Activated T-cell treated with anti-CD3 and anti-CD28 coated beads, Interleukin-2, amount 50 U/mL, for 24 hours (primary cell): ENCODE measurements around the gene RGS6.
A peak's percentile ranks its signal among the peaks of the same experiment; 100 is the strongest.
"Not testable (repeated sequence)": the region's sequence is repeated elsewhere in the genome, so short reads cannot be mapped to it uniquely, and the experiment has no call there.

Source experiments
- DNase-seq: peaks from one replicate; pipeline ENCODE4 v3.0.0-alpha.2; 2020
- H3K27ac Mint-ChIP-seq: 2 replicates; pipeline ENCODE4 v1.8.0; 2020; ENCODE audit warnings: mild to moderate bottlenecking, mixed read lengths
- H3K27me3 Mint-ChIP-seq: 2 replicates; pipeline ENCODE4 v1.8.0; 2020; ENCODE audit warnings: mixed read lengths
- H3K36me3 Mint-ChIP-seq: 2 replicates; pipeline ENCODE4 v1.8.0; 2020; ENCODE audit warnings: low read depth, mixed read lengths
- H3K4me1 Mint-ChIP-seq: 2 replicates; pipeline ENCODE4 v1.8.0; 2020; ENCODE audit warnings: low read depth, mixed read lengths
- H3K4me3 Mint-ChIP-seq: 2 replicates; pipeline ENCODE4 v1.8.0; 2020; ENCODE audit warnings: mild to moderate bottlenecking, moderate library complexity, mixed read lengths
- H3K9me3 Mint-ChIP-seq: 2 replicates; pipeline ENCODE4 v1.8.0; 2020; ENCODE audit warnings: mixed read lengths

The RGS6 gene

GRCh38 chr14:71933001-71933587 is 865 bp downstream of the RGS6 start:
- Mint-ChIP-seq H3K27me3 (peaks cover 79% of the 10 kb centered on the region), H3K9me3 (no peaks in the 10 kb centered on the region), H3K4me1 (peaks cover 19% of the 10 kb centered on the region), H3K4me3 (peak overlapping the region; percentile 55), H3K27ac (no peak overlapping the region), H3K36me3 (no peaks in the 10 kb centered on the region)
- DNase-seq = peak; percentile 33

- not testable (repeated sequence) for H3K36me3 Mint-ChIP-seq, H3K4me1 Mint-ChIP-seq, DNase-seq, H3K9me3 Mint-ChIP-seq, H3K27ac Mint-ChIP-seq, H3K4me3 Mint-ChIP-seq
- peaks cover 62% of the 10 kb centered on the region for H3K27me3 Mint-ChIP-seq
These were observed 6.0 kb downstream of the RGS6 start for GRCh38 chr14:71938273-71938672.

DNA sequence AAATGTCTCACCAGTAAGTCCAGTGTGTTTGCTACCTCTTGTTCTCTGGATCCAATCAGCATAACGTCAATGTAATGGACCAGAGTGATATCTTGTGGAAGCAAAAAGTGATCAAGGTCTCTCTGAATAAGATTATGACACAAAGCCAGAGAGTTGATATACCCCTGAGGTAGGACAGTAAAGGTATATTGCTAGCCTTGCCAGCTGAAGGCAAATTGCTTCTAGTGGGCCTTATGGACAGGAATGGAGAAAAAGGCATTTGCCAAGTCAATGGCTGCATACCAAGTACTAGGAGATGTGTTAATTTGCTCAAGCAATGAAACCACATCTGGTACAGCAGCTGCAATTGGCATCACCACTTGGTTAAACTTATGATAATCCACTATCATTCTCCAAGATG is 7.1 kb downstream of the RGS6 start:
- H3K27ac Mint-ChIP-seq, H3K4me1 Mint-ChIP-seq, H3K9me3 Mint-ChIP-seq, DNase-seq, H3K4me3 Mint-ChIP-seq, H3K36me3 Mint-ChIP-seq: not testable (repeated sequence)
- H3K27me3 Mint-ChIP-seq = peaks cover 58% of the 10 kb centered on the region

DNA sequence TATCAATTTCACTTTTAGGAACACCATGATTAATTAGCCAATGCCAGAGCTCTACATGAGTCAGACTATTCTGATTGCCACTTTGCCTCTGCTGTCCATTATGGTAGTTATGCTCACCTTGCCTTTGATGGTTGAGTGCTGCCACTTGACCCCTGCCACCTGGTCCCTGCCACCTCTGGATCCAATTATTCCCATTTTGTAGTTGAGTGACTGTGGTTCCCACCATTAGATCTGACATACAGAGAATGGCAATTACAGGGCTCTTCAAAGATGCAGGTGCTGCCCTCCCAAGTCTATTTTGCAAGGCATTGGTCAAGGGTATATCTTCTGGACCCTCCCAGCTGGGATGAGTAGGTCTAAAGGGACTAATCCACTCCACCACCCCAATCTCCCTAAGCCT is 8.3 kb downstream of the RGS6 start:
- not testable (repeated sequence) for H3K4me3 Mint-ChIP-seq, H3K4me1 Mint-ChIP-seq, H3K36me3 Mint-ChIP-seq, H3K27ac Mint-ChIP-seq, DNase-seq, H3K9me3 Mint-ChIP-seq
- H3K27me3 Mint-ChIP-seq = peaks cover 50% of the 10 kb centered on the region

- not testable (repeated sequence) for H3K9me3 Mint-ChIP-seq, H3K27ac Mint-ChIP-seq, DNase-seq, H3K36me3 Mint-ChIP-seq, H3K4me1 Mint-ChIP-seq, H3K4me3 Mint-ChIP-seq
- peaks cover 49% of the 10 kb centered on the region for H3K27me3 Mint-ChIP-seq
These were observed 9.4 kb downstream of the RGS6 start for GRCh38 chr14:71941616-71942015.

GRCh38 chr14:71942904-71943694 is 10.9 kb downstream of the RGS6 start:
- Mint-ChIP-seq H3K27me3 (peaks cover 48% of the 10 kb centered on the region), H3K9me3 (no peaks in the 10 kb centered on the region), H3K4me3 (no peak overlapping the region), H3K4me1 (no peaks in the 10 kb centered on the region), H3K36me3 (no peaks in the 10 kb centered on the region), H3K27ac (no peak overlapping the region)
- no peak for DNase-seq

- no peak overlapping the region for H3K4me3 Mint-ChIP-seq
- no peak for DNase-seq
- no peaks in the 10 kb centered on the region for H3K9me3 Mint-ChIP-seq
- H3K27ac Mint-ChIP-seq = no peak overlapping the region
- no peaks in the 10 kb centered on the region for H3K36me3 Mint-ChIP-seq
- H3K27me3 Mint-ChIP-seq = peaks cover 46% of the 10 kb centered on the region
- no peaks in the 10 kb centered on the region for H3K4me1 Mint-ChIP-seq
These were observed 11.4 kb downstream of the RGS6 start for GRCh38 chr14:71943695-71944018.

GRCh38 chr14:71947947-71948500 is 15.8 kb downstream of the RGS6 start:
- Mint-ChIP-seq H3K27me3 (peaks cover 44% of the 10 kb centered on the region), H3K4me3 (no peak overlapping the region), H3K4me1 (no peaks in the 10 kb centered on the region), H3K36me3 (no peaks in the 10 kb centered on the region), H3K27ac (no peak overlapping the region), H3K9me3 (peaks cover 3% of the 10 kb centered on the region)
- DNase-seq = no peak

DNA sequence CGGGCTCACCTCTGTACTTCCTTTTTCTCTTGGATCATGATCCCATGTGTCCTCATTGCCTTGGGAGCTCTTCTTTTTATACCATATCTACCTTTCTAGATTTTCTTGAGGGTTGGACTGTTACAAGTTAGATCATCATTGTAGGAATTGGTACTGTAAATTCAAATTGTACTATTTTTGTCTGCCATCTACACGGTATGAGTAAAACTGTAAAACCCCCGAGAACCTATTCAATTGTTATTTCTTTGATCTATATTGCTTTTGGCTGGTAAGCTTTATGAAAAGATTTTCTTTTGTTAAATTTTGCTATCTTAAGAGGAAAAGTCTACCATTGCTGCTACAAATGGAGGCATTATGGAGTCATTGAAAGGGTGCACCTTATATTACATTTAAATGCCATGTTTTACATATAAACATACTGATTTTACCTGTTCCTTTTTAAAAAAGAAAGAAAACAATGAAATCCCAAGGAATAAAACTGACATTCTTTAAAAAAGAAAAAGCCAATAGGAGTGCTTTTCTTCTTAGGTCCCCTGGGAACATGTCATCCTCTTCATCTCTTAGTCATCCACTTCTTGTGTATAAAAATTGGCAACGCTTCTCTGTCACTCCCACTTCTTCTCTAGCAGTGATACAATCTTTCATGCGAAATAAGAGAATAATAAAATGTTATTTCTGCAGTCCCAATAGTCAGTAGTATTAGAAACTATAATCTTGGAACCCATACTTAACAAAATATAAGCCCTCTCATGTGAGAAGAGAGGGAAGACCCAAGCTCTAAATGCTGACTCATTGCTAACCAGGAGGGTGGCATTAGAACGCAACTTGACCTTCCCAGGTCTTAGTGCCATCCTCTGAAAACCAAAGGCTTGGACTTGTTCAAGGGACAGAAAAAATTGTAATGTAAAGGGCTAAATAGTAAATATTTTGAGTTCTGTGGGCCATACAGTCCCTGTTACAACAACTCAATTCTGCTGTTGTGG is 20.4 kb downstream of the RGS6 start:
- H3K4me3 Mint-ChIP-seq = no peak overlapping the region
- DNase-seq = no peak
- peaks cover 3% of the 10 kb centered on the region for H3K9me3 Mint-ChIP-seq
- no peak overlapping the region for H3K27ac Mint-ChIP-seq
- peaks cover 42% of the 10 kb centered on the region for H3K27me3 Mint-ChIP-seq
- no peaks in the 10 kb centered on the region for H3K4me1 Mint-ChIP-seq
- no peaks in the 10 kb centered on the region for H3K36me3 Mint-ChIP-seq

DNA sequence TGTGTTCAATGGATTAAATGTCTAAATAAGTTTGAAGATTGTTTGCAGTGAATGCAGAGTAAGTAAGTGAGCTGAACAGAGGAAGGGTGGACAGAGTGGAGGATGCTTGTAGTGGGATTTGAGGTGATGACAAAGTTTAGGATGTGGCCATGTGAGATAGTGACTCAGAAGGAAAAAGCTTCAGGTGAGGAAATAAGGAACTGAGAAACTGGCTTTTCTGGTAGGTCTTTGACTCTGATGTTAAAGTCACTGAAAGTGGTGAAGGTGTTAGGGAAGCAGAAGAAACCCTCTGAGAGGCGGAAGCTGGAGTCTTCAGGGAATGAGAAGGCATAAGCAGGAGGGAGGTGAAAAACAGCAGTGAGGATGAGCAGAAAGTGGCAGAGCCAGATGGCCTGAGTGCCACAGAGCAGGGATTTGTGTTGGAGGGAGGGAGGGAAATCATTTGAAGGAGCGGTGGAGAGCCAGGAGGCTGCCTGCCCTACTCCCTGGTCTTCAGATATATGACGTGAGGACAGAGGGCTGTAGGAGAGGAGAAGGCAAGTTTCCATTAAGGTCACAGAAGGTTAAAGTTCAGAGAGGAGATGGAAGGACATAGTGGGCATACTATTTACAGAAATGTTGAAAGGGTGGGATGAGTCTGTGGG is 24.8 kb downstream of the RGS6 start:
- Mint-ChIP-seq H3K4me3 (no peak overlapping the region), H3K27me3 (peaks cover 40% of the 10 kb centered on the region), H3K4me1 (no peaks in the 10 kb centered on the region), H3K9me3 (no peaks in the 10 kb centered on the region), H3K27ac (no peak overlapping the region), H3K36me3 (no peaks in the 10 kb centered on the region)
- no peak for DNase-seq

DNA sequence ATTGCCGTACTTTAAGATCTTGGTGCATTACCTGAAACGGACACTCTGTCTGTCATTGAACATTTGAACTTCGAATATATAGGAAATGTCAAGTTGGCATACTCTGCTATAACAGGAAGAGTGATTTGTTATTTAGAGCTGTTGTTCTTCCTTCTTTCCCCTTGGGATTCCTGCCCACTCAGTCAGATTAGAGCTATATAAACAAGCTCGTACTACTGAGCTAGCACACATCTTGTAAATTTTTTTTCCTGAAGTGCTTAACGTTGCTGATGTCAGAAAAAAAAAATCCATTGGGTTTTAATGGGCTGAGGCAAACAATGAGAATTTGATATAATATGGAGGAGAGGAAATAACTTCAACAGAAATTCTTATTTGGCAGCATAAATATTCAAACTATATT is 26.8 kb downstream of the RGS6 start:
- Mint-ChIP-seq H3K4me3 (no peak overlapping the region), H3K27me3 (peaks cover 45% of the 10 kb centered on the region), H3K27ac (no peak overlapping the region), H3K4me1 (no peaks in the 10 kb centered on the region), H3K36me3 (no peaks in the 10 kb centered on the region), H3K9me3 (no peaks in the 10 kb centered on the region)
- no peak for DNase-seq

- Mint-ChIP-seq H3K27ac (no peak overlapping the region), H3K4me3 (no peak overlapping the region), H3K9me3 (no peaks in the 10 kb centered on the region), H3K4me1 (no peaks in the 10 kb centered on the region), H3K36me3 (no peaks in the 10 kb centered on the region), H3K27me3 (peaks cover 52% of the 10 kb centered on the region)
- DNase-seq = no peak
These were observed 28.5 kb downstream of the RGS6 start for GRCh38 chr14:71960494-71961353.

DNA sequence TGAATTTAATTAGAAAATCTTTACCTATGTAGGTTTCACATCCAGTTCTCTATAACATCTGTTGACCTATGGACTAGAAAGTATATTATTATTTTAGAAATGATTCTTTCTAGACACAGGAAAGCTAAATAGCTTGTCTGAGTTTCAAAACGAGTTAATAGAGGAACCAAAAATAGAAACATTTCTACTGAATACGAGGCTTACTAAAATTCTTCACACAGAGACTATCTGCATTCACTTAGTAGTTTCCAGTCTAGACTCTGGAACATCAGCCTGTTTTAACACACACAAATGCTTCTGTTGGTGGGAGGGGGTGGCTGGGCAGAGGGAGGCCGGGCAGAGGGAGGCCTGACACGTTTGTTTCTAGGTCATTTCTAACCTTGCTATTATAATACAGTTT is 29.7 kb downstream of the RGS6 start:
- Mint-ChIP-seq H3K27ac (no peak overlapping the region), H3K9me3 (no peaks in the 10 kb centered on the region)
- DNase-seq = no peak

More for the DNA sequence above, 29.7 kb downstream of the RGS6 start:
- peaks cover 5% of the 10 kb centered on the region for H3K4me1 Mint-ChIP-seq
- H3K36me3 Mint-ChIP-seq = no peaks in the 10 kb centered on the region
- peaks cover 46% of the 10 kb centered on the region for H3K27me3 Mint-ChIP-seq
- H3K4me3 Mint-ChIP-seq = no peak overlapping the region
